SK-N-SH (cell line): Measurements from ENCODE around the gene MSH6.

Source experiments
- CTCF ChIP-seq: fragments of 200-600 bp; sonication (generic); IDR thresholded peaks from 2 replicates; pipeline ENCODE4 v1.6.1; 2017; ENCODE audit warnings: antibody characterized with exemption, mild to moderate bottlenecking, moderate library complexity
- FOXM1 ChIP-seq: IDR thresholded peaks from 2 replicates; pipeline ENCODE4 v1.4.0; 2012; ENCODE audit warnings: low read depth, mild to moderate bottlenecking
- POLR2AphosphoS5 ChIP-seq: IDR thresholded peaks from 2 replicates; pipeline ENCODE4 v1.6.1; 2012; ENCODE audit warnings: low read depth, low read length

GRCh38 chr2:47833516-47833968 lies 50.6 kb downstream of the MSH6 start:
- TF ChIP-seq FOXM1: no peak
- TF ChIP-seq CTCF: no peak
- no peak for TF ChIP-seq POLR2AphosphoS5
